ENCODE results near the gene CLCN7.

DNA sequence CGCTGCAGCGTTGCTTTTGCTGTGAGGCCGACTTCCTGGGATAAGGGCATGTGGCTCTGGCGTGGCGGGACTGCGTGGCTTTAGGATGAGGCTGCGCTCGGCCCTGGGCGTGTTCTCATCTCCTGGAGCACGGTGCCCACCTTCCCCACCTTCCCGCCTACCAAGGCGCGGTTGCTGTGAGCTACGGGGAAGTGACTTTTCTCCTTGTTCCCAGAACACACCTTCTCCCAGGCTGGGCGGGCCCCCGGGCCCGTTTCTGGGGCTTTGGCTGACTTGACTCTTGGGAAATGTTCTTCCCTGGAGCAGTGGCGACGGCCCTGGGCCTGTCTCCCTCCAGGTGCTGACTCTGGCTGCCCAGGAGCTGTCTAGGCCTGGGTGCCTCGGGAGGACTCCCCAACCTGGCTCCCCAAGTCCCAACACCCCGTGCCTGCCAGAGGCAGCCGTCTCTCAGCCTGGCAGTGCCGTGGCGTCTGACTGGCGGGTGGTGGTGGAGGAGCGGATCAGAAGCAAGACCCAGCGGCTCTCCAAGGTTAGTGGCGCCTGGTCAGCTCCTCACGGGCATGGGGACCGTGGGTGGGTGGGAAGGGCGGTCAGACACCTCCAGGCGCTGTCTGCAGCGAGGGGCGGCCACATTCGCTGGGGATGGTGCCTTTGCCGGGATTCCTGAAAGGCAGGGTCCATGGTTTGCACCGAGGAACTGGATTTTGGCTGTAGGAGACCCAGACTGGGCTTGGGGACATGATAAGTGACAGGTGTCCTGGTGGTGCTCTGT is 30.4 kb upstream of the CLCN7 start:
- TF ChIP-seq, protein P1, sequence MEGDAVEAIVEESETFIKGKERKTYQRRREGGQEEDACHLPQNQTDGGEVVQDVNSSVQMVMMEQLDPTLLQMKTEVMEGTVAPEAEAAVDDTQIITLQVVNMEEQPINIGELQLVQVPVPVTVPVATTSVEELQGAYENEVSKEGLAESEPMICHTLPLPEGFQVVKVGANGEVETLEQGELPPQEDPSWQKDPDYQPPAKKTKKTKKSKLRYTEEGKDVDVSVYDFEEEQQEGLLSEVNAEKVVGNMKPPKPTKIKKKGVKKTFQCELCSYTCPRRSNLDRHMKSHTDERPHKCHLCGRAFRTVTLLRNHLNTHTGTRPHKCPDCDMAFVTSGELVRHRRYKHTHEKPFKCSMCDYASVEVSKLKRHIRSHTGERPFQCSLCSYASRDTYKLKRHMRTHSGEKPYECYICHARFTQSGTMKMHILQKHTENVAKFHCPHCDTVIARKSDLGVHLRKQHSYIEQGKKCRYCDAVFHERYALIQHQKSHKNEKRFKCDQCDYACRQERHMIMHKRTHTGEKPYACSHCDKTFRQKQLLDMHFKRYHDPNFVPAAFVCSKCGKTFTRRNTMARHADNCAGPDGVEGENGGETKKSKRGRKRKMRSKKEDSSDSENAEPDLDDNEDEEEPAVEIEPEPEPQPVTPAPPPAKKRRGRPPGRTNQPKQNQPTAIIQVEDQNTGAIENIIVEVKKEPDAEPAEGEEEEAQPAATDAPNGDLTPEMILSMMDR (IDR thresholded peaks at IDR 0.05) = no peak
- no peak for TF ChIP-seq POLR2A (IDR thresholded peaks at IDR 0.05)

Data from body of pancreas (tissue), 4 donors.